ENCODE measurements around the gene ZXDB.
"Not testable (repeated sequence)": the region's sequence is repeated elsewhere in the genome, so short reads cannot be mapped to it uniquely, and the experiment has no call there.

Gene ZXDB

GRCh38 chrX:57591284-57592159 is at the start of gene ZXDB:
Gene ZXDB (plus strand): TSS chrX:57592011. CDS start chrX:57592049, 38 bp downstream.
- DNase-seq (ENCODE audit: low spot score) = not testable (repeated sequence)

- DNase-seq (ENCODE audit: low spot score) = no peak
Measured at GRCh38 chrX:57565198-57565597, 26.6 kb upstream of the ZXDB start.

GRCh38 chrX:57573754-57574153 is 18.1 kb upstream of the ZXDB start:
- DNase-seq (ENCODE audit: low spot score) = no peak

GRCh38 chrX:57582948-57583347 is 8.9 kb upstream of the ZXDB start:
- not testable (repeated sequence) for DNase-seq (ENCODE audit: low spot score)

GRCh38 chrX:57583477-57583876 is 8.3 kb upstream of the ZXDB start:
- no peak for DNase-seq (ENCODE audit: low spot score)

GRCh38 chrX:57586360-57586759 is 5.5 kb upstream of the ZXDB start:
- no peak for DNase-seq (ENCODE audit: low spot score)

GRCh38 chrX:57587062-57587461 is 4.7 kb upstream of the ZXDB start:
- no peak for DNase-seq (ENCODE audit: low spot score)

GRCh38 chrX:57587607-57588006 is 4.2 kb upstream of the ZXDB start:
- no peak for DNase-seq (ENCODE audit: low spot score)

- DNase-seq (ENCODE audit: low spot score) = not testable (repeated sequence)
Measured at GRCh38 chrX:57592160-57592893, 516 bp downstream of the ZXDB start.

GRCh38 chrX:57592894-57593215 is 1.0 kb downstream of the ZXDB start:
- not testable (repeated sequence) for DNase-seq (ENCODE audit: low spot score)

GRCh38 chrX:57595381-57595811 is 3.6 kb downstream of the ZXDB start:
- DNase-seq (ENCODE audit: low spot score) = no peak

- no peak for DNase-seq (ENCODE audit: low spot score)
Measured at GRCh38 chrX:57596109-57596508, 4.3 kb downstream of the ZXDB start.

- no peak for DNase-seq (ENCODE audit: low spot score)
Measured at GRCh38 chrX:57596516-57596915, 4.7 kb downstream of the ZXDB start.

GRCh38 chrX:57607295-57608187 is 15.7 kb downstream of the ZXDB start:
- DNase-seq (ENCODE audit: low spot score) = no peak

GRCh38 chrX:57613351-57613750 is 21.5 kb downstream of the ZXDB start:
- not testable (repeated sequence) for DNase-seq (ENCODE audit: low spot score)

- DNase-seq (ENCODE audit: low spot score) = not testable (repeated sequence)
Measured at GRCh38 chrX:57629438-57629837, 37.6 kb downstream of the ZXDB start.

GRCh38 chrX:57640674-57641016 is 48.8 kb downstream of the ZXDB start:
- DNase-seq (ENCODE audit: low spot score) = no peak

GRCh38 chrX:57641338-57641737 is 49.5 kb downstream of the ZXDB start:
- no peak for DNase-seq (ENCODE audit: low spot score)

- DNase-seq (ENCODE audit: low spot score) = no peak
Measured at GRCh38 chrX:57643698-57644097, 51.9 kb downstream of the ZXDB start.

GRCh38 chrX:57647020-57647419 is 55.2 kb downstream of the ZXDB start:
- no peak for DNase-seq (ENCODE audit: low spot score)

Measured in hematopoietic multipotent progenitor cell treated with erythropoietin and hydrocortisone succinate and interleukin-3 and kit ligand, for 17 days (in vitro differentiated cells).